Brain microvascular endothelial cell (primary cell): ENCODE measurements around the gene REEP3.

ENCODE experiments used
- DNase-seq: peaks from one replicate; pipeline ENCODE4 v3.0.0-alpha.2; 2020
- H3K27ac ChIP-seq: fragments of 250-450 bp; sonication (Bioruptor Pico); 2 replicates; pipeline ENCODE4 v1.5.1; 2020; ENCODE audit warnings: mild to moderate bottlenecking, moderate library complexity
- H3K27me3 ChIP-seq: fragments of 250-450 bp; sonication (Bioruptor Pico); replicated peaks from 2 replicates; pipeline ENCODE4 v1.5.1; 2020; ENCODE audit warnings: mild to moderate bottlenecking
- H3K36me3 ChIP-seq: fragments of 250-450 bp; sonication (Bioruptor Pico); replicated peaks from 2 replicates; pipeline ENCODE4 v1.5.1; 2020; ENCODE audit warnings: mild to moderate bottlenecking
- H3K4me3 ChIP-seq: 2 replicates; pipeline ENCODE4 v1.5.1; 2011; ENCODE audit warnings: low read depth, mild to moderate bottlenecking, control low read depth, low read length, moderate library complexity
- CTCF ChIP-seq: IDR thresholded peaks from 2 replicates; pipeline ENCODE4 v1.5.1; 2011; ENCODE audit warnings: low read depth, mild to moderate bottlenecking, moderate library complexity, low read length, control low read depth, inconsistent platforms; ENCODE audit errors: missing control alignments
- in situ Hi-C: cut with HindIII; loops from 2 replicates; pipeline ENCODE4 v1.10.0; 2017; ENCODE audit warnings: low sequenced_read_pairs, low pct_ligation_motif_present

REEP3 gene

GRCh38 chr10:63520500-63521415 is at the start of gene REEP3:
REEP3 (plus strand) TSS chr10:63521401; CDS start chr10:63521546, 145 bp downstream.
- peaks cover 2% of the 10 kb centered on the region for H3K36me3 ChIP-seq

GRCh38 chr10:63474488-63474887 is 46.7 kb upstream of the REEP3 start:
- in situ Hi-C loops = no loop called here
- no peaks in the 10 kb centered on the region for H3K27me3 ChIP-seq
- no peak for TF ChIP-seq CTCF
- H3K27ac ChIP-seq = no peak overlapping the region
- DNase-seq = no peak
- H3K36me3 ChIP-seq = no peaks in the 10 kb centered on the region
- no peak overlapping the region for H3K4me3 ChIP-seq

More at GRCh38 chr10:63520500-63521415, at the start of gene REEP3:
- peak; percentile 22 for DNase-seq
- no peak for TF ChIP-seq CTCF
- Histone ChIP-seq H3K27me3 (no peaks in the 10 kb centered on the region), H3K27ac (peak within 1 kb of the TSS; percentile 97), H3K4me3 (peak within 1 kb of the TSS; percentile 80)
- in situ Hi-C loops = no loop called here

GRCh38 chr10:63477927-63478326 is 43.3 kb upstream of the REEP3 start:
- Histone ChIP-seq H3K4me3 (no peak overlapping the region), H3K27ac (no peak overlapping the region), H3K27me3 (no peaks in the 10 kb centered on the region), H3K36me3 (no peaks in the 10 kb centered on the region)
- DNase-seq = no peak
- no peak for TF ChIP-seq CTCF
- in situ Hi-C loops = no loop called here

GRCh38 chr10:63478564-63478963 is 42.6 kb upstream of the REEP3 start:
- Histone ChIP-seq H3K36me3 (no peaks in the 10 kb centered on the region), H3K4me3 (no peak overlapping the region), H3K27me3 (no peaks in the 10 kb centered on the region), H3K27ac (no peak overlapping the region)
- DNase-seq = no peak
- in situ Hi-C loops = no loop called here
- TF ChIP-seq CTCF = no peak

GRCh38 chr10:63480237-63480636 is 41.0 kb upstream of the REEP3 start:
- TF ChIP-seq CTCF = no peak

More at GRCh38 chr10:63480237-63480636, 41.0 kb upstream of the REEP3 start:
- H3K27me3 ChIP-seq = no peaks in the 10 kb centered on the region
- in situ Hi-C loops = no loop called here
- no peak overlapping the region for H3K27ac ChIP-seq
- DNase-seq = no peak
- no peaks in the 10 kb centered on the region for H3K36me3 ChIP-seq
- H3K4me3 ChIP-seq = no peak overlapping the region
